Placental epithelial cell (primary cell): ENCODE data around the gene SLFN14. TPM values are rescaled to one million over a fixed set of nuclear protein-coding genes. Genes with fewer than 3 reads are reported as not detected.

Source experiments
- small RNA-seq: library from RNA; depleted of rRNA; stranded (forward); fragments of <200 nt; gene quantifications from one replicate; pipeline ENCODE3, GENCODE V24; 2012
- total RNA-seq: library from RNA; depleted of rRNA; stranded (reverse); fragments of >200 nt; gene quantifications from 2 replicates; pipeline ENCODE4 v1.2.3, GENCODE V29; 2012

The SLFN14 gene
- not detected in 2 replicates for total RNA-seq

DNA sequence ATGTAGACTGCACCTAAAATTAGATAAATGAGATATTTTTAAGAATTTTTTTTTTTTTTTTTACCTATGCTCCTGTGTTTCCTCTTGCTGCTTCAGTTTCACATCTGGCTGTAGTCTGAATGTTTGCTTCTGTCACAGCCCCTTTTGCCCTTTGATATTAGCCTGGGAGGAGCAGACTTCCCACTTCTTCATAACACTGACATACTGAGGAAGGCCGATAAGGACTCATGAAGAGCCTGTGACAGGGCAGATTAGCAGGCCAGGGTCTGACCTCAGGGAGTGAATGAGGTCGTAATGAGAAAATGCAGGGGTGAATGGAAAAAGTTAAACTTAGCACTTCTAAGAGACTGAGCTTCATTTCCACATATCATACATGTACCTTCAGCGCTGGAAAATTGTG is at the start of gene SLFN14:
Gene SLFN14, minus strand, starts transcription at position 117 of the 400 bp plus-strand sequence. CDS start 2,757 bp downstream, outside the sequence.

DNA sequence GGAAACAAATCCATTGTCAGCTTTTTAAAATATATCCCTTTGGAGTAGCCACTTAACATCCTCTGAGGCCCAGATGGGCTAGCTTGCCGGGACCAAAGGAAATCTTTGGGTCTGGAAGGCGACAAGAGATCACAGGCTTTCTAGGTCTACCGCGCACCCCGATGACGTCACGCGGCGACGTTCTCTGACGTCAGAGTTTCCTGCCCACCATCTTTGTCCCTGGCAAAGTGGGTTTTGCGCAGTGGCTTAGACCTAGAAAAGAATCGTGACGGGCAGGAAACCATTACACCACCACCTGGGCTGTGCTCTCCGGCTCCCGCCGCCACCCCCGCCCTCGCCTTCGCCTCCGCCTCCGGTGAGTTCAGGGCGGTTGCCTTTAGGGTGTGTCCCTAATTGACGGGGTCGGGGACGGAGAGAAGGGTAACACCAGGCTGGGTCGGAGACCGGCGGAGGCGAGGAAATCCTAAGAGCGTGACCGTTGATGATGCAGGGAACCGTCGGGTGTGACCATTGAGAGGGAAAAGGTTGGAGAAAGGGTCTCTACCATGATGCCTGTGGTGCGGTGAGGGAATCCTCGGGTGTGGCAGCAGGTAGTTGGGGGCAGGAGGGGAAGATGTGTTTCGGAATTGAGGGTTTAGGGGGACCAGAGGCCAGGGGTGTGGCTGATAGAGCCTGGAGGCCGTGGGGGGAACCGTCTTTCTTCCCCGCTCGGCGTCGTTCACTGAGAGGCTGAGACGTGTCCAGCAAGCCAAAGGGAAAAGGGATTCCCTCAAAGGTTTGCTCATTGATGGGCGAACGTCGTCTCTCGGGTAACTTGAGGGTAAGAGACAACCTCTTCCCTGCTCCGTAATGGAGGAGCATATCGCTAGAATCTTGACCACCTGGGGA is 26.7 kb upstream of the SLFN14 start, which contains the start of gene AP2B1:
Gene AP2B1, plus strand, starts transcription at position 249 of the 888 bp plus-strand sequence. CDS start 6,709 bp downstream, outside the sequence.

DNA sequence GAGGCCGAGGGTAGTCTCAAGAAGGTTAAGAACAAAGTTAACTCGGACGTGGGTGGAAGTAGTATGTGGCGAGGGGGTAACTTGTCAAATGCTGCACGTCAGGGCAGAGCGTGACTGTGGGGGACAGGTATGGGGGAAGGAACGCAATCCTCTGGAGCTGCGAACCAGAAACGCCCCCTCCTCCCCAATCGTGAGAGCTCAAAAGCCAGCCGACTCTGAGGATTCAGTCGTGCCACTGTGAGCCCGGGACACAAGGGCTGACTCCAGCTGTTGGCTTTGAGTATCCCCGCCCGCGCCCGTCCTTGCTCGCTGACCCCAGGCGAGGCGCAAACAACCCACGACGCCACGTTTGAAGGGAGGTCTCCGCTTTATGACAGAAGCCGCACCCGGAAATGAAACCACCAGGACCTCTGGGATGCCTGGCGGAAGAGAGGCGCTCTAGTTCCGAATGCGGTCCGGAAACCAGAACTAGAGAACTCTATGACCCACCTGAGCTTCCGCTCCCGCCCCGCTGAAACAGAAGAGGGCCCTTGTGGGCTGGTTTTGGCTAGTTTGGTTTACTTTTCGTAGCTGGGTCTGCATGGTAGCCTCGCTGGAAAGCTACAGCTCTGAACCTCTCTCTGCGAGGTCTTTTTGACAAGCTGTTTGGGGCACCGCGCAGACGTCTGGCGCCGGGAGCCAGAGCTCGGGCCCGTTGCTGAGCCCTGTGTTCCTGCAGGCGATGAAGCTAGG is 17.7 kb upstream of the SLFN14 start, which contains the start of gene PEX12:
Gene PEX12, minus strand, starts transcription at position 375 of the 732 bp plus-strand sequence. CDS start 550 bp downstream, outside the sequence.

DNA sequence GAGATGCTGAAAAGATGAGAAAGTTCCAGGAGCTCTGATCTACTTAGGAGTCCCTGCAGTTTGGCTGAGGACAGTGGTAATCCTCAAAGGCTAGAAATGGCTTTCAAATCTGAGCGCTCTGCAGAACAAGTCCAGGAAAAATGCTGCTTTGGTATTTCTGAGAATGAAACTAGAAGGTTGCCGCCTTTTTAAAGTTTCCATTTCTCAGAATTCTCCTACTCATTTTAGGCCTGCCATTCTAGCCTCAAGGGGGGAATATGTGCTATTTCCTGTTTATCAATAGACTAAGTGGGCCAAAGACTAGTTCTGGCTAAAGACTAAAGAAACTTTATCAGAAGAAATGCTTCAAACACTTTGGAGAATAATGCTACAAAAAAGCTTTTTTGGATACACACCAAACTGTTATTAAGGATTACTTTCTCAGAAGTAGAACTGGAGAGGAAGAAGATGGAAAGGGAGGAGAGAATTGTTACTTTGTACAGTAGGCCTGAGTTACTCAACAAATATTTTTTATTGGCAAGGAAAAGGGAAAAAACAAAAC is 22.9 kb downstream of the SLFN14 start, which contains the start of gene SLFN12L:
Gene SLFN12L, minus strand, starts transcription at position 78 of the 541 bp plus-strand sequence. CDS start 15,314 bp downstream, outside the sequence.

Small RNA genes lying within 50 kb of the gene (small RNA-seq; reads per million reads assigned to genes)
- gene AC004134.1, result not detected
- 0.14 reads per million for gene AC015911.1
- gene SNORD7, result 16.6 reads per million, percentile 96 among the genes with 10 or more reads in this experiment

Other genes with a start within 250 kb of the SLFN14 start
- 0.22 and 0.39 TPM in 2 replicates for gene SLFN11, start 187.2 kb downstream of the SLFN14 start, total RNA-seq
- gene SLFN12, start 128.3 kb downstream of the SLFN14 start, total RNA-seq, result 27.5 and 45.8 TPM in 2 replicates
- 6.7 and 8.9 TPM in 2 replicates for gene SLFN13, start 112.1 kb downstream of the SLFN14 start, total RNA-seq
- gene SLFN12L, start 23.1 kb downstream of the SLFN14 start, total RNA-seq, result not detected in 2 replicates
- 9.0 and 9.8 TPM in 2 replicates for gene PEX12, start 17.8 kb upstream of the SLFN14 start, total RNA-seq
- 146 and 182 TPM in 2 replicates for gene AP2B1, start 26.5 kb upstream of the SLFN14 start, total RNA-seq
- 0.39 and 0.65 TPM in 2 replicates for gene RASL10B, start 170.8 kb upstream of the SLFN14 start, total RNA-seq
- not detected in 2 replicates for gene GAS2L2, start 192.4 kb upstream of the SLFN14 start, total RNA-seq
- gene C17orf50, start 200.1 kb upstream of the SLFN14 start, total RNA-seq, result not detected in 2 replicates
- 0.79 and 2.7 TPM in 2 replicates for gene MMP28, start 234.8 kb upstream of the SLFN14 start, total RNA-seq
- gene TAF15, start 248.7 kb upstream of the SLFN14 start, total RNA-seq, result 36.5 and 57.6 TPM in 2 replicates